MM.1S (cell line): Measurements from ENCODE around the gene KRTAP4-5.

Experiments used
- DNase-seq: peaks from one replicate; pipeline ENCODE4 v3.0.0-alpha.2; 2015
- H2AFZ ChIP-seq: fragments of 300-600 bp; sonication (generic); 2 replicates; pipeline ENCODE4 v1.6.0; 2016; ENCODE audit warnings: antibody characterized with exemption, low read length
- H3F3A ChIP-seq: fragments of 300-600 bp; sonication (generic); 2 replicates; pipeline ENCODE4 v1.6.1; 2016; ENCODE audit warnings: mild to moderate bottlenecking, antibody characterized with exemption, low read length, moderate library complexity, mixed read lengths; ENCODE audit not compliant: insufficient read depth
- H3K27ac ChIP-seq: fragments of 300-600 bp; sonication (generic); 2 replicates; pipeline ENCODE4 v1.5.1; 2016; ENCODE audit warnings: mild to moderate bottlenecking, low read length
- H3K27me3 ChIP-seq: fragments of 300-600 bp; sonication (generic); replicated peaks from 2 replicates; pipeline ENCODE4 v1.6.0; 2016; ENCODE audit warnings: low read length; ENCODE audit not compliant: insufficient read depth
- H3K36me3 ChIP-seq: fragments of 300-600 bp; sonication (generic); replicated peaks from 2 replicates; pipeline ENCODE4 v1.6.1; 2016; ENCODE audit warnings: mild to moderate bottlenecking, low read length, mixed read lengths; ENCODE audit not compliant: insufficient read depth
- H3K4me1 ChIP-seq: fragments of 300-600 bp; sonication (generic); 2 replicates; pipeline ENCODE4 v1.6.1; 2016; ENCODE audit warnings: low read length, mixed read lengths
- H3K4me2 ChIP-seq: fragments of 300-600 bp; sonication (generic); 2 replicates; pipeline ENCODE4 v1.6.0; 2016; ENCODE audit warnings: low read depth, low read length
- H3K4me3 ChIP-seq: fragments of 300-600 bp; sonication (generic); 2 replicates; pipeline ENCODE4 v1.5.1; 2016; ENCODE audit warnings: low read length, mixed read lengths
- H3K79me2 ChIP-seq: fragments of 300-600 bp; sonication (generic); 2 replicates; pipeline ENCODE4 v1.6.1; 2016; ENCODE audit warnings: mixed run types, low read length, mixed read lengths
- H3K9ac ChIP-seq: fragments of 300-600 bp; sonication (generic); 2 replicates; pipeline ENCODE4 v1.6.1; 2016; ENCODE audit warnings: low read length, mixed read lengths
- H3K9me2 ChIP-seq: fragments of 300-600 bp; sonication (generic); replicated peaks from 2 replicates; pipeline ENCODE4 v1.6.1; 2016; ENCODE audit warnings: mild to moderate bottlenecking, low read length, mixed read lengths; ENCODE audit not compliant: insufficient read depth
- H3K9me3 ChIP-seq: fragments of 300-600 bp; sonication (generic); replicated peaks from 2 replicates; pipeline ENCODE4 v1.6.1; 2016; ENCODE audit warnings: mild to moderate bottlenecking, low read length, mixed read lengths; ENCODE audit not compliant: insufficient read depth
- H4K20me1 ChIP-seq: fragments of 300-600 bp; sonication (generic); 2 replicates; pipeline ENCODE4 v1.6.1; 2016; ENCODE audit warnings: mild to moderate bottlenecking, low read length, moderate library complexity, mixed read lengths; ENCODE audit not compliant: insufficient read depth
- CTCF ChIP-seq: fragments of 300-600 bp; sonication (generic); IDR thresholded peaks from 2 replicates; pipeline ENCODE4 v1.5.1; 2016; ENCODE audit warnings: antibody characterized with exemption, low read length, mixed read lengths
- EZH2 ChIP-seq: fragments of 300-600 bp; sonication (generic); optimal IDR thresholded peaks from 2 replicates; pipeline ENCODE3; 2017; ENCODE audit warnings: low read depth, mild to moderate bottlenecking, antibody characterized with exemption, low read length, mixed read lengths
- EZH2phosphoT487 ChIP-seq: fragments of 300-600 bp; sonication (generic); IDR thresholded peaks from 2 replicates; pipeline ENCODE4 v1.6.1; 2018; ENCODE audit warnings: antibody characterized with exemption, low read length

KRTAP4-5 gene

GRCh38 chr17:41178341-41178740 is 28.7 kb upstream of the KRTAP4-5 start:
- Histone ChIP-seq H3K4me1 (peaks cover 16% of the 10 kb centered on the region; the same call in 1 of the 2 replicates), H3K4me2 (no peak overlapping the region), H3F3A (no peaks in the 10 kb centered on the region), H3K9ac (no peak overlapping the region), H3K36me3 (no peaks in the 10 kb centered on the region), H3K79me2 (no peaks in the 10 kb centered on the region), H3K9me2 (no peaks in the 10 kb centered on the region), H3K27ac (no peak overlapping the region), H3K9me3 (no peaks in the 10 kb centered on the region), H4K20me1 (no peaks in the 10 kb centered on the region), H3K4me3 (no peak overlapping the region), H2AFZ (no peak overlapping the region), H3K27me3 (no peaks in the 10 kb centered on the region)
- no peak for DNase-seq
- no peak for TF ChIP-seq CTCF
- TF ChIP-seq EZH2phosphoT487 = no peak
- TF ChIP-seq EZH2 = no peak

- Histone ChIP-seq H3K9ac (no peak within 1 kb of the TSS), H3K9me3 (no peaks in the 10 kb centered on the region), H4K20me1 (no peaks in the 10 kb centered on the region), H2AFZ (no peak within 1 kb of the TSS), H3K79me2 (no peaks in the 10 kb centered on the region), H3K4me1 (peaks cover 16% of the 10 kb centered on the region; the same call in 1 of the 2 replicates), H3K27ac (no peak within 1 kb of the TSS), H3F3A (no peaks in the 10 kb centered on the region), H3K27me3 (no peaks in the 10 kb centered on the region), H3K4me3 (no peak within 1 kb of the TSS), H3K36me3 (no peaks in the 10 kb centered on the region), H3K4me2 (no peak within 1 kb of the TSS), H3K9me2 (no peaks in the 10 kb centered on the region)
- no peak for TF ChIP-seq EZH2
- no peak for TF ChIP-seq CTCF
- TF ChIP-seq EZH2phosphoT487 = no peak
- no peak for DNase-seq
Observed at GRCh38 chr17:41177727-41178271, 28.2 kb upstream of the KRTAP4-5 start, which contains the start of gene KRTAP4-2. Gene KRTAP4-2, minus strand, starts transcription at chr17:41178221. Its CDS starts 57 bp downstream, at chr17:41178164.

- no peak overlapping the region for H3K27ac ChIP-seq
- peak; percentile 41 for DNase-seq
- no peaks in the 10 kb centered on the region for H3K36me3 ChIP-seq
- no peaks in the 10 kb centered on the region for H3K9me2 ChIP-seq
- no peaks in the 10 kb centered on the region for H3K9me3 ChIP-seq
- no peaks in the 10 kb centered on the region for H3K79me2 ChIP-seq
- H3K4me1 ChIP-seq = peaks cover 16% of the 10 kb centered on the region; the same call in 1 of the 2 replicates
- H3K4me2 ChIP-seq = no peak overlapping the region
- no peak for TF ChIP-seq CTCF
- TF ChIP-seq EZH2phosphoT487 = no peak
- TF ChIP-seq EZH2 = no peak
- H4K20me1 ChIP-seq = no peaks in the 10 kb centered on the region
- H2AFZ ChIP-seq = no peak overlapping the region
- H3K9ac ChIP-seq = no peak overlapping the region
- H3K27me3 ChIP-seq = no peaks in the 10 kb centered on the region
- H3K4me3 ChIP-seq = no peak overlapping the region
- H3F3A ChIP-seq = no peaks in the 10 kb centered on the region
Observed at GRCh38 chr17:41176744-41177387, 27.2 kb upstream of the KRTAP4-5 start.
